Prostate gland (tissue), 2 donors: Measurements from ENCODE around the gene FAM107B. TPM values are rescaled to one million over a fixed set of nuclear protein-coding genes. Genes with fewer than 3 reads are reported as not detected.

ENCODE experiments used
- DNase-seq: peaks from one replicate; pipeline ENCODE4 v3.0.0-alpha.2; 2019; ENCODE audit warnings: low spot score
- H3K27ac ChIP-seq, 2 donors: fragments of 200-600 bp; sonication (generic); 2 replicates each; pipeline ENCODE4 v1.5.1; 2017 to 2019
- H3K27me3 ChIP-seq: fragments of 200-600 bp; sonication (generic); replicated peaks from 2 replicates; pipeline ENCODE4 v1.5.1; 2019; ENCODE audit not compliant: insufficient read depth
- H3K36me3 ChIP-seq, 2 donors: fragments of 200-600 bp; sonication (generic); 1 replicate in 1 of 2; 2 replicates in 1 of 2; pipeline versions ENCODE4 v1.5.1 to v1.8.1; 2017 to 2019
- H3K4me1 ChIP-seq: fragments of 200-600 bp; sonication (generic); replicated peaks from 2 replicates; pipeline ENCODE4 v1.5.1; 2019
- H3K4me3 ChIP-seq, 2 donors: fragments of 200-600 bp; sonication (generic); 2 replicates each; pipeline ENCODE4 v1.5.1; 2017 to 2019
- H3K9me3 ChIP-seq: fragments of 200-600 bp; sonication (generic); 2 replicates; pipeline ENCODE4 v1.5.1; 2017
- POLR2A ChIP-seq: fragments of 450-650 bp; IDR thresholded peaks from one replicate; pipeline ENCODE4 v1.6.1; 2016; ENCODE audit warnings: antibody characterized with exemption, mild to moderate bottlenecking
- POLR2AphosphoS5 ChIP-seq: sonication (generic); formaldehyde crosslinking; IDR thresholded peaks from one replicate; pipeline ENCODE4 v1.6.1; 2017; ENCODE audit warnings: antibody characterized with exemption
- WGBS: methylation state at CpG from one replicate; pipeline ENCODE4 v1.1.5; 2018; 5-methylcytosine and 5-hydroxymethylcytosine counted together
- intact Hi-C: fragments of 100-400 bp; cut with DNase I; formaldehyde crosslinking; loops from one replicate; pipeline ENCODE4 v1.14.2; 2022
- total RNA-seq, 2 donors: library from RNA; depleted of rRNA; stranded (reverse); fragments of >200 nt; gene quantifications; one replicate each; pipeline ENCODE4 v1.1.0, GENCODE V29; 2016
- TF ChIP-seq, protein P1 (sequence below), 4 experiments: fragments of 200-600 bp in 2 of 4; fragments of 450-650 bp in 2 of 4; sonication (generic) in 2 of 4; IDR thresholded peaks; 1 replicate in 3 of 4; 2 replicates in 1 of 4; pipeline ENCODE4 v1.5.1; 2016 to 2019; ENCODE audit warnings: antibody characterized with exemption in 4 of 4, mild to moderate bottlenecking in 2 of 4, moderate library complexity in 2 of 4

Gene FAM107B
- total RNA-seq, 2 donors from 2014 or later, result 32.9 to 63.9 TPM

DNA sequence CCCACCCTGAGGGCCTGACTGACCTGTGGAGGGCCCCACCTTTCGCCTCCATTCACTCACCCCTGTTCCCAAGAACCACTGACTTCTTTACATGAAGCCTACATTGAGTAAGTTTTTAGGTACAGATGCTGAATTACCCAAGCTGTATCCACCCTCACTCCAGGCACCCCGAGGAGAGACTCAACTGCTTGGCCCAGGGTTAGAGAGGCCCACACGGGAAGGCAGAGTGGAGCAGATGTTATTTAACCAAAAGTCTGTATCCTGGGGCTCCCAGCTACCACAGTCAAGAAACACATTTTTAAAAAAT, 230.8 kb downstream of the FAM107B start:
- peaks cover 12% of the 10 kb centered on the region for H3K4me1 ChIP-seq
- WGBS, result 89% methylated on average over 3 of the region's 3 CpGs
- no peak overlapping the region for H3K4me3 ChIP-seq
- TF ChIP-seq POLR2A (no peak), POLR2AphosphoS5 (no peak)
- TF ChIP-seq, protein P1, sequence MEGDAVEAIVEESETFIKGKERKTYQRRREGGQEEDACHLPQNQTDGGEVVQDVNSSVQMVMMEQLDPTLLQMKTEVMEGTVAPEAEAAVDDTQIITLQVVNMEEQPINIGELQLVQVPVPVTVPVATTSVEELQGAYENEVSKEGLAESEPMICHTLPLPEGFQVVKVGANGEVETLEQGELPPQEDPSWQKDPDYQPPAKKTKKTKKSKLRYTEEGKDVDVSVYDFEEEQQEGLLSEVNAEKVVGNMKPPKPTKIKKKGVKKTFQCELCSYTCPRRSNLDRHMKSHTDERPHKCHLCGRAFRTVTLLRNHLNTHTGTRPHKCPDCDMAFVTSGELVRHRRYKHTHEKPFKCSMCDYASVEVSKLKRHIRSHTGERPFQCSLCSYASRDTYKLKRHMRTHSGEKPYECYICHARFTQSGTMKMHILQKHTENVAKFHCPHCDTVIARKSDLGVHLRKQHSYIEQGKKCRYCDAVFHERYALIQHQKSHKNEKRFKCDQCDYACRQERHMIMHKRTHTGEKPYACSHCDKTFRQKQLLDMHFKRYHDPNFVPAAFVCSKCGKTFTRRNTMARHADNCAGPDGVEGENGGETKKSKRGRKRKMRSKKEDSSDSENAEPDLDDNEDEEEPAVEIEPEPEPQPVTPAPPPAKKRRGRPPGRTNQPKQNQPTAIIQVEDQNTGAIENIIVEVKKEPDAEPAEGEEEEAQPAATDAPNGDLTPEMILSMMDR (IDR thresholded peaks at IDR 0.05), result no peak
- no peaks in the 10 kb centered on the region for H3K27me3 ChIP-seq
- H3K9me3 ChIP-seq, result no peaks in the 10 kb centered on the region
- H3K36me3 ChIP-seq, result no peaks in the 10 kb centered on the region
- DNase-seq, result no peak
- H3K27ac ChIP-seq, result peak overlapping the region in 1 of 2 donors; percentile 26
- intact Hi-C loops, result loop anchor here (5.0 kb wide), 1 partner anchor 47 kb away; no protein-coding TSS in a partner anchor

DNA sequence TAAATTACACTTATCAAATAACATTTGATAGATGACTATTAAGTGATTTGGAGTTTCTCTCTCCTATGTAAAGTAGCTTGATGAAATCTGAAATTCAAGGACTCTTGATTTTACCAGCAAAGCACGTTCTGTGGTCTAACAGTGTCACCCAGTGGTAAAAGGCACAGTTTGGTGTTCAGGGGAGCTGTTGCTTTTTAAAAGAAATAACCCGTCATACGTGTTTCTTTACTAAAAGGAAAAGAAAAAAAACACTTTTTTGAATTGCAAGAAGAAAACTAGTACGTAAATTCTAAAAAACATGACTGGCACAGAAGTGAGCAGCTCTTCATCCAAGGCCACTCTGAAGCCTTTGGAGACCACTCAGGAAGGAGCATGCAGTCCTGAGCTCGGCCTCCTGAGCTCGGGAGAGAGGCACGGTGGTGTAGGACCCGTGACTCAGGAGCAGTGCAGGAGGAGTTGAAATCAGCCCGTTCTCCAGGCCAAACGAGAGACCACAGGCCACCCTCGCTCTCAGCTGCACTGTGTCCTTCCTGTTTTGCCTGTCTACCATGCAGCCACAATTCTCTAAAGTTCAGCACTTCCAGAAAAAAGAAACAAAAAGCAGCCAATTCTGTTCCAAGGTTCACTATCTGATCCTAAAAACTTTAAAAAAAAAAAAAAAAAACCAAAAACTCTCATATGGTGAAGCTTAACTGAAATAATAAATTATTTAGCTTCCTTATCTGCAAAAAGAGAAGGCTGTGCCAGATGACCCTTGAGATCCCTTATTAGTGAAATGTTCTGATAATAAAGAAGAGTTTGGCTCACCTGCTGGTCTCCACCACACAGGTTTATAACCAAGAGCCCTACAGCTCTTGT, 231.4 kb downstream of the FAM107B start:
- Histone ChIP-seq H3K9me3 (no peaks in the 10 kb centered on the region), H3K27ac (peak overlapping the region in 1 of 2 donors; percentile 26), H3K4me1 (peaks cover 12% of the 10 kb centered on the region), H3K27me3 (no peaks in the 10 kb centered on the region), H3K36me3 (no peaks in the 10 kb centered on the region), H3K4me3 (no peak overlapping the region)
- WGBS, result 16% methylated on average over 11 of the region's 11 CpGs
- DNase-seq, result no peak
- intact Hi-C loops, result loop anchor here (5.0 kb wide), 1 partner anchor 46 kb away; no protein-coding TSS in a partner anchor
- TF ChIP-seq POLR2A (no peak), POLR2AphosphoS5 (no peak)
- TF ChIP-seq, protein P1 (IDR thresholded peaks at IDR 0.05), result peak in 3 of 4 experiments; percentile 32 to 69 (median 48)

DNA sequence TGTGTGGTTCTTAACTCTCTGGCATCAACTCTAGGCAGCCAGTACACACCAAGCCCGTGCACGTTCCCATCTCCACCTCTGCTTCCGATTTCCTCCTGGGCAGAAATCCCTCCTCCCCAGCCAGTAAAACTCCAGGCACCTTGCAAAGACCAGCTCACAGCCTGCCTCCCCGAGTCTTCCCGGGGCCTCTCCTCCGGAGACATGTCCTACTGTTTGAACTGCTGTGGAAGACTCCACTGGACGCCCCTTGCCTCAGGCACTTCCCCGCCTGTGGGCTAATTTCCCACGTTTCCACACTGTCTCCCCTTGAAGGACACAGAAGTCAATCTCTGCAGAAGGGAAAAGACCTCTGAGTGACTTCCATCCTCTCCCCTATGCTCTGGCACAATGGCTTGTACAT, 233.3 kb downstream of the FAM107B start:
- H3K4me1 ChIP-seq, result peaks cover 8% of the 10 kb centered on the region
- no peak overlapping the region for H3K4me3 ChIP-seq
- H3K27ac ChIP-seq, result no peak overlapping the region
- H3K27me3 ChIP-seq, result no peaks in the 10 kb centered on the region
- no peak for DNase-seq
- intact Hi-C loops, result loop anchor here (5.0 kb wide), 1 partner anchor 44 kb away; no protein-coding TSS in a partner anchor
- no peaks in the 10 kb centered on the region for H3K36me3 ChIP-seq
- WGBS, result 61% methylated on average over 9 of the region's 9 CpGs
- no peaks in the 10 kb centered on the region for H3K9me3 ChIP-seq
- TF ChIP-seq POLR2AphosphoS5, result no peak
- TF ChIP-seq POLR2A, result no peak
- TF ChIP-seq, protein P1 (IDR thresholded peaks at IDR 0.05), result no peak

DNA sequence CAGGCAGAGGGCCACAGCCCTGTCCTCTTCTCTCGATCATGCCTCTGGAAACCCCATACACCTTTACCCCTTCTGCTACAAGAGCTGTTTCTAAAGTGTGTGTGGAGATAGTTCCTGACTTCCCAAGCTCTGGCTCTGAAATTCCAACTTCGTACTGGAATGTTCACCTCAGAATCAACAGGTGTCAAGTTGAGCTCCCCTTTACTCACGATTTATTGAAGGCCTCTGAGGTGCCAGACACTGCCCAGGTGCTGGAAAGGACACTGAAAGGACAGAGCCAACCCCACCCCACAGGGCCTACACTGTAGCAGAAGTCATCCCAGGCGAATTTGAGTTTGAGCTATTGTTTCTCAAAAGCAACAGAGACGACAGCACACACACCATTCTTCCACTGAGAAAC, 234.1 kb downstream of the FAM107B start:
- H3K36me3 ChIP-seq, result no peaks in the 10 kb centered on the region
- intact Hi-C loops, result loop anchor here (5.0 kb wide), 1 partner anchor 43 kb away; no protein-coding TSS in a partner anchor
- H3K27ac ChIP-seq, result no peak overlapping the region
- no peaks in the 10 kb centered on the region for H3K27me3 ChIP-seq
- H3K9me3 ChIP-seq, result no peaks in the 10 kb centered on the region
- H3K4me1 ChIP-seq, result peaks cover 5% of the 10 kb centered on the region
- TF ChIP-seq, protein P1 (IDR thresholded peaks at IDR 0.05), result no peak
- no peak overlapping the region for H3K4me3 ChIP-seq
- no peak for DNase-seq
- WGBS, result 85% methylated on average over 5 of the region's 5 CpGs

DNA sequence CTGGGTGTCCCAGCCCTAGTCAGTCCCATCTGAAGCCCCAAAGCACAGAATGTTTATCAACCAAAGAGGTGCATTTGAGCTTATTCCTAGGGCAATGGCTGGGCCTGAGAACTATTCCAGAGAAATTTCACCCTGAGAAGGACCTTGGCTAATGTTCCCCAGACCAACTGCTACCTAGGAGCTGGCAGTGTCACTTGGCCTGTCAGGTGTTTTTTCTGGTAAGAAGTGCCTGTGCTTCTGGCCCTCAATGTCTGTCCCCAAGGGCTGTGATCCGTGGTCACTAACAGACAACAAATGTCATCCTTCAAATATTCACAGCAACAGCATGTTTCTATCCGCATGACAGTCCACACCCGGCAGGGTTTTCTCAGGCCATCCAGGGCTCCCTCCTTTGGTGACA, 234.6 kb downstream of the FAM107B start:
- TF ChIP-seq, protein P1 (IDR thresholded peaks at IDR 0.05), result no peak
- TF ChIP-seq POLR2A (no peak), POLR2AphosphoS5 (no peak)
- Histone ChIP-seq H3K4me1 (no peaks in the 10 kb centered on the region), H3K4me3 (no peak overlapping the region), H3K9me3 (no peaks in the 10 kb centered on the region), H3K27ac (no peak overlapping the region), H3K36me3 (no peaks in the 10 kb centered on the region), H3K27me3 (no peaks in the 10 kb centered on the region)
- no peak for DNase-seq
- 74% methylated on average over 3 of the region's 3 CpGs for WGBS
- intact Hi-C loops, result loop anchor here (5.0 kb wide), 1 partner anchor 43 kb away; no protein-coding TSS in a partner anchor
